ENCODE data around the gene PKD2L1.

The PKD2L1 gene

DNA sequence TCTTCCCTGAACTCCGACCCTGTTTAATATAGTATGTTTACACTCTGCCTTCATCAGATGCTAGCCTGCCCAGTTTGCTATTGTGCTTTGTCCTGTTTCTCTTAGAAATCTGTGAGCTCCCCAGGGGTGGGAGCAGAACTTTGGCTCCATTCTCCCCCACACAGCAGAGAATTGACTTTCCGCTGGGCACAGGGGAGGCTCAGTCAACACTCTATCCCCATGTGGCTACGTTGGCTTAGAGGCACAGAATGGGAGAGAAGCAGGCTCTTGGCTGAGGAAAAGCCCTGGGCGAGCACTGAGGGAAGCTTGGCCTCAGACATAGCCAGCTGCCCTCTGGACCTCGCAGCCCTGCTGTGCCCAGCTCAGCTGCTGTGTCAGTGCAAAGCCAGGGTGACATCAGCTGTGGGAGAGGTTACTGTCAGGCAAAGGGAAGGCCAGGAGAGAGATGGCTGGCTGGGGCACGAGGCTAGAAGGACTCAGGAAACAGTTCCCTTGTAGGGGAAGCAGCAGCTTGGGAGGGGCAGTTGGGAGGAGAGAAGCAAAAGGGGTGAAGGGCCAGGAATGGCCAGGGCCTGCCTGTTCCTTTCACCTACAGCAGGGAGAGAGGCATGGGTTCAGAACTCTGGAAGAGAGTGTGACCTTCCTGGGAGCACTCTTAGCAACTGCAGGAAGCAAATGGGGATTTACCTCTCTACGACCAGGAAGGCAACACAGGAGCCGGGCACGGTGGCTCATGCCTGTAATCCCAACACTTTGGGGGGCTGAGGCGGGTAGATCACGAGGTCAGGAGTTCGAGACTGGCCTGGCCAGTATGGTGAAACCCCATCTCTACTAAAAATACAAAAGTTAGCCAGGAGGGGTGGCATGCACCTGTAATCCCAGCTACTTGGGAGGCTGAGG lies 11.2 kb upstream of the PKD2L1 start:
- no peak for DNase-seq (ENCODE audit: low read depth)
- H3K4me3 ChIP-seq (ENCODE audit: control insufficient read depth, low read depth, low read length) = no peak overlapping the region
- TF ChIP-seq, protein P1, sequence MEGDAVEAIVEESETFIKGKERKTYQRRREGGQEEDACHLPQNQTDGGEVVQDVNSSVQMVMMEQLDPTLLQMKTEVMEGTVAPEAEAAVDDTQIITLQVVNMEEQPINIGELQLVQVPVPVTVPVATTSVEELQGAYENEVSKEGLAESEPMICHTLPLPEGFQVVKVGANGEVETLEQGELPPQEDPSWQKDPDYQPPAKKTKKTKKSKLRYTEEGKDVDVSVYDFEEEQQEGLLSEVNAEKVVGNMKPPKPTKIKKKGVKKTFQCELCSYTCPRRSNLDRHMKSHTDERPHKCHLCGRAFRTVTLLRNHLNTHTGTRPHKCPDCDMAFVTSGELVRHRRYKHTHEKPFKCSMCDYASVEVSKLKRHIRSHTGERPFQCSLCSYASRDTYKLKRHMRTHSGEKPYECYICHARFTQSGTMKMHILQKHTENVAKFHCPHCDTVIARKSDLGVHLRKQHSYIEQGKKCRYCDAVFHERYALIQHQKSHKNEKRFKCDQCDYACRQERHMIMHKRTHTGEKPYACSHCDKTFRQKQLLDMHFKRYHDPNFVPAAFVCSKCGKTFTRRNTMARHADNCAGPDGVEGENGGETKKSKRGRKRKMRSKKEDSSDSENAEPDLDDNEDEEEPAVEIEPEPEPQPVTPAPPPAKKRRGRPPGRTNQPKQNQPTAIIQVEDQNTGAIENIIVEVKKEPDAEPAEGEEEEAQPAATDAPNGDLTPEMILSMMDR (IDR thresholded peaks at IDR 0.05; ENCODE audit: control insufficient read depth, insufficient read depth, low read depth, low read length, missing control alignments) = no peak

DNA sequence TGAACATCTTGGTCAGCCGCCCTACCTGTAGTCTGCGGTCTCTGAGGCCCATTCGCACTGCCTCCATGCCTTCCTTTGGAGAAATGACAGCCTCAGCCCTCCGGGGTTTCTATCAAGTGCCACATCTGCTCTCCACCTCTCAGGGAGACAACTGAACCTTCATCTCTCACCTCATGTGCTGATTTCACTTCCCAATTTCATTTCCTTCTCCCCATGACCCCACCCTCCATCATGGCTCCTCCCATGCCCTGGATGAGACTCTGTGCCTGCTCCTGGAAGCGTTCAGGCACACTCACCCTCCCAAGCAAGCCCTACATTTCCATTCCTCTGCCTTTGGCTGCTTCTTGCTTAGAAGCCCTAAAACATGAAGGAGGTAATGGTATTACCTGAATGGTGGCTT lies 9.2 kb upstream of the PKD2L1 start:
- DNase-seq (ENCODE audit: low read depth) = no peak
- TF ChIP-seq, protein P1 (IDR thresholded peaks at IDR 0.05; ENCODE audit: control insufficient read depth, insufficient read depth, low read depth, low read length, missing control alignments) = no peak
- no peak overlapping the region for H3K4me3 ChIP-seq (ENCODE audit: control insufficient read depth, low read depth, low read length)

DNA sequence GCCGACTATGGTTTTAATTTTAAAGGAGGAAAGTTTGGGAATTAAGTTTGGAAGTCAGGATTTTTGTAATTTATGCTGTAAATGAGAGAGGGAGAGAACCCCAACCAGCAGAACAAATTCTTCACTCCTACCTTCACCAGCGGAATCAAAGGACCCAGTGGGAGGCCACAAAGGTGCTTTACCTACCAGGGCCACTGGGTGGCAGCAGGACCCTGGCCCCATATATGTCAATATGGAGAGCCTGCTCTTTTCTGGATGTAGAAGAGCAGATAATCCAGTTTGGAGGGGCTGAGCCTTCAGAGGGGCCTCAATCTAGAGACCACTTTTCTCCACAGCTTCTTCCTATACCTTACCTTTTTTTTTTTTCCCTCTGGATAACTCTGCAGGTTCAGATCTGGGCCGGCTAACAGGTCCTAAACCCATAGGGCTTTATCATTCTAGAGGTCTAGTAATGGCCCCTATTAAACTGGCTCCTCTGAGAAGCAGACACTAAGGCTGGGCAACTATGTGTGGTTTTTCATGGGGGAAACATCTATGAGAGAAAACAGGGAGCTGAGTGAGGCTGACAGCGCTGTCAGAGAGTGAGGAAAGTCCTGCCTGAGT lies 8.5 kb upstream of the PKD2L1 start:
- no peak overlapping the region for H3K4me3 ChIP-seq (ENCODE audit: control insufficient read depth, low read depth, low read length)
- TF ChIP-seq, protein P1 (IDR thresholded peaks at IDR 0.05; ENCODE audit: control insufficient read depth, insufficient read depth, low read depth, low read length, missing control alignments) = peak; percentile 95
- no peak for DNase-seq (ENCODE audit: low read depth)

DNA sequence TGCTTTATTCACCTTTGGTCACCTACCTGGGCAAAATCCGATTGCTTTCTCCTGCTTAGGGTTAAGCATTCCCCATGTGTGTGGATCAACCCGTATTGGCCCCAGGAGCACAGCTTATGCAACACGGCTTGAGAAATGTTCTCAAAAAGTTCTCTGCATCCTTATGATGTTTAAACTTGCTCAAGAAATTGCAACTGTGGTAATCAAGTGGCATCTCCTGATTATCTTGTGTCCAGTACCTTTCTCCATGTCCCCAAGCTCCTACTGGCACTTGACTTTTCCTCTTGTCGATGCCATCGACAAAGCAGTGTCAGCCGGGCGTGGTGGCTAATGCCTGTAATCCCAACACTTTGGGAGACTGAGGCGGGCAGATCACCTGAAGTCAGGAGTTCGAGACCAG lies 4.7 kb upstream of the PKD2L1 start:
- no peak overlapping the region for H3K4me3 ChIP-seq (ENCODE audit: control insufficient read depth, low read depth, low read length)
- TF ChIP-seq, protein P1 (IDR thresholded peaks at IDR 0.05; ENCODE audit: control insufficient read depth, insufficient read depth, low read depth, low read length, missing control alignments) = no peak
- DNase-seq (ENCODE audit: low read depth) = no peak

DNA sequence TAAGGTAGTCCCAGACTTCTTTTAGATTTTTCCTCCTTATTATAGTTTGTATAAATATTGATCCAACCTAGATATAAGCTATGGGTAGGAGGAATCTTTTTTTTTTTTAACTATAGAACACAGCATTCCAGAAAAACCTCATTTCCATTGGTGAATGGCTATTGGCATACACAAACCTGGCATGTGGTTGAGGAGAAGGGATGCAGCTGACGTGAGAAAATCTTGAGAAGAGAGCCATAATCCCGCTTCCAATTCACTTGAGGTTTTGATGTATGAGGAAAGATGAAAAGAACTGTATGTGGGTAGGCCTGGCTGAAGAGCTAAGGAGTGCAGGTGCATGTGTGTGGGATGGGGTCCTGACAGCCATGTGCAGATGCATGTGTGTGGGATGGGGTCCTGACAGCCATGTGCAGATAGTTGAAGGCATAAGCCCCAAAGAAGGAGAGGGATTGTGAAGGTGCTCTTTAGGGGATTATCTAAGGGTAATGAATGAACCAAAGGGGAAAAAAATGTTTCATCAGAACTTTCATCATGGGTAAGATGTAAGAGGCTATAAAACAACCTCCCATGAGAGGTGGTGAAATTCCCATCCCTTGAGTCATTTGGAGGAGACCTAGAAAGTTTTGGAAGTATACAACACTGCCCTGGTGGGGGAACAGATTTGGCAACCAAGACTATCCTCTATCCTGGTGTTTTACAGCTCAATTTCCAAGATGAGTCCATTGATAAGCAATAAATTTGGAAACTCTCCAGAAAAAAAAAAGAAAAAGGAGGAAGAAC lies 3.8 kb upstream of the PKD2L1 start:
- H3K4me3 ChIP-seq (ENCODE audit: control insufficient read depth, low read depth, low read length) = no peak overlapping the region
- no peak for DNase-seq (ENCODE audit: low read depth)
- TF ChIP-seq, protein P1 (IDR thresholded peaks at IDR 0.05; ENCODE audit: control insufficient read depth, insufficient read depth, low read depth, low read length, missing control alignments) = no peak

DNA sequence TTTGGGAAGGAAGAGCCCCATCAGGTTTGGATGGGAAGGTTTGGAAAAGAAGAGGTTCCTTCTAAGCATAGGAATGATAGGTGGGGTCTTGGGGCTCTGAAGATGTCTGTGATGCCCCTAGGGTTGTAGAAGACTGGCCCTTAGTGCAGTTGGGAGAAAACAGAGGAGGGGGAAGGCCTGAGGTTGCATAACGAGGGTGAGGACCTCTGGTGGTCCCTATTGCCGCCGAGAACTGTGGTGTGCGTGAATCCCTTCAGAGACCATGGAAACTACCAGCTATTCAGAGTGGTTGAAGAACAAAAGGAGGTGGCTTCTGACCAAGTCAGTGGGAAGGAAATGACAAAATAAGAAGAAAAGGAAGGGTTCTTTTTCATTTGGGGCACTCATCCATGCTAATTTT lies 3.1 kb upstream of the PKD2L1 start:
- TF ChIP-seq, protein P1 (IDR thresholded peaks at IDR 0.05; ENCODE audit: control insufficient read depth, insufficient read depth, low read depth, low read length, missing control alignments) = no peak
- no peak overlapping the region for H3K4me3 ChIP-seq (ENCODE audit: control insufficient read depth, low read depth, low read length)
- no peak for DNase-seq (ENCODE audit: low read depth)
